Measurements from ENCODE around the gene HDAC4. TPM values are rescaled to one million over a fixed set of nuclear protein-coding genes. Genes with fewer than 3 reads are reported as not detected.

HDAC4 gene
- total RNA-seq, 6 donors from 2014 or later, result 16.1 to 108 (median 45.0) TPM

DNA sequence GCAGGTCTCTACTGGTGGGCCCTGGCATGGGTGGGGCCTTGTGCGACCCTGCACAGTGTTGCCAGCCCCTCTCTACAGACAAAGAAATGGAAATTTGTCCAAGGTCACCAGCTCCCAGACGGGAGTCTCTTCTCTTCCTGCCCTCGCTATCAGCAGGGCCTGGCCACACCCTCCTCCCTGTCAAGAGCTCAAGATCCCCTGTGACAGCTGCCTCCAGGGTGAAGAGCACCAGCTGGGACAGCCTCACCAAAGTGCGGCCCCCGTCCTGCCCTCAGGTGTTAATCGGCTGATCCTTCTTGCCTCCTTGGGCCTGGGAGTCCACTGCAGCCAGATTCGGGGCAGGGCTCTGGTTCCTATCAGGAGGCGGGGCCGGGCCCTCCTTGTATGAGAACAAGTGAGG lies 293.9 kb downstream of the HDAC4 start:
- 85 to 92% methylated on average over 2 to 7 of the region's 9 CpGs for WGBS, 2 donors
- DNase-seq, result no peak

DNA sequence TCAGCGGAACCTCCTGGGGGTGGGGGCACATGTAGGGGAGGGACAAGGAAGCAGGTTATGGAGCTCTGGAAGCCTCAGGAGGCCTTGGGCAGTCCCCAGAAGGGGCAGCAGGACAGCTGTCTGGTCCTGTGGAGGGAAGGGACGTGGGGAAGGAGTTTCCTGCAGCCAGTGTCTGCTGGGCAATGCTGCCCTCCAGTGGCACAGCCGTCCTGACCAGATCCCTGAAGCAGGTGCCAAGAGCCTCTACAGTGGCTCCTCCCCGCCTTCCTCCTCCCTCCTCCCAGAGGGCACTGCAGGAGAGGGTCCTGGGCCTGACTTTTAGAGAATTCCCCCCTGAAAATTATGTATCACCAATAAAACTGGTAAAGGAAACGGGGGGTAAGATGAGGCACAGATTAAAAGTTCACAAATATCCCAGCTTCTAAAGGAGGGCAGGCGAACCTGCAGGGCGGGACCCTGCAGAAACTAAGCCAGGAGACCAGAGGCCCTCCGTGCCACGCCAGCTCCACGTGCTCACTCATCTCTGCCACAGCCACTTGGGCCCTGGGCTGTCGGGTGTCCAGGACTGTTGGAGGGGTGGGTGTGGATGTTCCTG lies 294.4 kb downstream of the HDAC4 start:
- no peak for DNase-seq
- Histone ChIP-seq H3K27ac (no peak overlapping the region), H3K4me1 (no peaks in the 10 kb centered on the region), H3K27me3 (no peaks in the 10 kb centered on the region), H3K9me3 (no peaks in the 10 kb centered on the region), H3K4me3 (no peak overlapping the region), H3K36me3 (peaks cover 4 to 98% (median 82%) of the 10 kb centered on the region in 4 donors)
- peak in 1 of 2 donors; percentile 9 for ATAC-seq (ENCODE audit: low FRiP score in 2 of 2)
- 69 to 75% methylated on average over 8 to 10 of the region's 11 CpGs for WGBS, 2 donors
- TF ChIP-seq POLR2A (IDR thresholded peaks at IDR 0.05), result no peak
- TF ChIP-seq, protein P1, sequence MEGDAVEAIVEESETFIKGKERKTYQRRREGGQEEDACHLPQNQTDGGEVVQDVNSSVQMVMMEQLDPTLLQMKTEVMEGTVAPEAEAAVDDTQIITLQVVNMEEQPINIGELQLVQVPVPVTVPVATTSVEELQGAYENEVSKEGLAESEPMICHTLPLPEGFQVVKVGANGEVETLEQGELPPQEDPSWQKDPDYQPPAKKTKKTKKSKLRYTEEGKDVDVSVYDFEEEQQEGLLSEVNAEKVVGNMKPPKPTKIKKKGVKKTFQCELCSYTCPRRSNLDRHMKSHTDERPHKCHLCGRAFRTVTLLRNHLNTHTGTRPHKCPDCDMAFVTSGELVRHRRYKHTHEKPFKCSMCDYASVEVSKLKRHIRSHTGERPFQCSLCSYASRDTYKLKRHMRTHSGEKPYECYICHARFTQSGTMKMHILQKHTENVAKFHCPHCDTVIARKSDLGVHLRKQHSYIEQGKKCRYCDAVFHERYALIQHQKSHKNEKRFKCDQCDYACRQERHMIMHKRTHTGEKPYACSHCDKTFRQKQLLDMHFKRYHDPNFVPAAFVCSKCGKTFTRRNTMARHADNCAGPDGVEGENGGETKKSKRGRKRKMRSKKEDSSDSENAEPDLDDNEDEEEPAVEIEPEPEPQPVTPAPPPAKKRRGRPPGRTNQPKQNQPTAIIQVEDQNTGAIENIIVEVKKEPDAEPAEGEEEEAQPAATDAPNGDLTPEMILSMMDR (IDR thresholded peaks at IDR 0.05), result peak in 3 of 6 experiments; percentile 30 to 39 (median 31)
- no peak for TF ChIP-seq POLR2AphosphoS5 (IDR thresholded peaks at IDR 0.05)

More for the DNA sequence above, 293.9 kb downstream of the HDAC4 start:
- no peaks in the 10 kb centered on the region for H3K9me3 ChIP-seq
- no peak overlapping the region for H3K4me3 ChIP-seq
- H3K27me3 ChIP-seq, result no peaks in the 10 kb centered on the region
- ATAC-seq (ENCODE audit: low FRiP score in 2 of 2), result no peak
- H3K36me3 ChIP-seq, result peaks cover 2 to 96% (median 84%) of the 10 kb centered on the region in 4 donors
- no peak overlapping the region for H3K27ac ChIP-seq
- TF ChIP-seq, protein P1 (IDR thresholded peaks at IDR 0.05), result no peak
- no peak for TF ChIP-seq POLR2AphosphoS5 (IDR thresholded peaks at IDR 0.05)
- no peak for TF ChIP-seq POLR2A (IDR thresholded peaks at IDR 0.05)
- TF ChIP-seq EP300 (IDR thresholded peaks at IDR 0.05), result no peak
- no peaks in the 10 kb centered on the region for H3K4me1 ChIP-seq

DNA sequence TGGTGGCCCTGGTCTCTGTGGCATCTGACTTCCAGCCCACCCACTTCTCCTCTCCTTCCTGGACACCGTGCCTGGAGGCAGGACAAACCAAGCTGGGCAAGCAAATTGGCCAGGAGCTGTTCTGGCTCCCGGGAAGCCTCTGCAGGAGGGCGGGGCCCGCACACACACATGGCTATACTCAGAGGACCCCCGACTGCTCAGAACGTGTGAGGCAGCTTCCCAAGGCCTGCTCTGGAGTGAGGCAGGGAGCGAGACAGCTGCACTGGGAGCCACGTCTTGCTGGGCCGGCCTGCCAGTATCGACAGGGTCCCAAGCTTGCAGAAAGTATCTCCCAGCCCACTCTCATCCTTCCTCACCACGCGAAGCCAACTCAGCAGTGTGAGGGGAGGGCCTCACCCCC lies 295.6 kb downstream of the HDAC4 start:
- ATAC-seq (ENCODE audit: low FRiP score in 2 of 2), result no peak
- Histone ChIP-seq H3K4me3 (no peak overlapping the region), H3K36me3 (peaks cover 4 to 98% (median 76%) of the 10 kb centered on the region in 4 donors), H3K27ac (no peak overlapping the region), H3K27me3 (no peaks in the 10 kb centered on the region), H3K9me3 (no peaks in the 10 kb centered on the region), H3K4me1 (no peaks in the 10 kb centered on the region)
- 90 to 100% methylated on average over 6 to 11 of the region's 12 CpGs for WGBS, 2 donors
- DNase-seq, result peak in 1 of 2 donors; percentile 71
- TF ChIP-seq, protein P1 (IDR thresholded peaks at IDR 0.05), result no peak
- TF ChIP-seq POLR2AphosphoS5 (IDR thresholded peaks at IDR 0.05) (no peak), POLR2A (IDR thresholded peaks at IDR 0.05) (no peak), EP300 (IDR thresholded peaks at IDR 0.05) (no peak)

DNA sequence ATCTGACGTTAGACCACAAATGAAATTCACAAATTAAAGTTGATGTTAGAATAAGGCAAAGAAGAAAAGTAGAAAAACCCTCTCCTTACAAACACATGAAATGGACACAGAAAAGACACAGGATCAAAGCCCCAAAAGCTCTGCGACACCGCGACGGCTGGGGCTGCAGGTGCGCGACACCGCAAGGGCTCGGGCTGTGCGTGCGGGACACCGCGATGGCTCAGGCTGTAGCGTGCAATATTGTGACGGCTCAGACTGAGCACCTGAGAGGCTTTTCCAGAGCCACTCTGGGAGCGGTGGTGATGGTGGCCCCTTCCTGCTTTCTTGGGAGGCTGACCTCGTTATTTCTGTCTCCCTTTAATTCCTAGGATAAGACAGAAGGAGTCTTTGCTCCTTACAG lies 296.0 kb downstream of the HDAC4 start:
- peak in 1 of 2 donors; percentile 73 for DNase-seq

More for the DNA sequence above, 296.0 kb downstream of the HDAC4 start:
- WGBS, 2 donors, result 95 to 96% methylated on average over 17 of the region's 17 CpGs
- no peak for ATAC-seq (ENCODE audit: low FRiP score in 2 of 2)
- H3K36me3 ChIP-seq, result peaks cover 4 to 98% (median 75%) of the 10 kb centered on the region in 4 donors
- no peaks in the 10 kb centered on the region for H3K4me1 ChIP-seq
- no peaks in the 10 kb centered on the region for H3K9me3 ChIP-seq
- TF ChIP-seq POLR2AphosphoS5 (IDR thresholded peaks at IDR 0.05), result no peak
- TF ChIP-seq, protein P1 (IDR thresholded peaks at IDR 0.05), result no peak
- no peak for TF ChIP-seq POLR2A (IDR thresholded peaks at IDR 0.05)
- TF ChIP-seq EP300 (IDR thresholded peaks at IDR 0.05), result no peak
- no peak overlapping the region for H3K27ac ChIP-seq
- H3K4me3 ChIP-seq, result no peak overlapping the region
- H3K27me3 ChIP-seq, result no peaks in the 10 kb centered on the region
